Measurements from ENCODE around the gene DCT.
"Not testable (repeated sequence)": the region's sequence is repeated elsewhere in the genome, so short reads cannot be mapped to it uniquely, and the experiment has no call there.

DCT gene

GRCh38 chr13:94479616-94480015, at the start of gene DCT:
TSS of gene DCT (minus strand) at chr13:94479682. CDS start at chr13:94479255, 427 bp downstream.
- peak; percentile 90 to 95 for DNase-seq

DNA sequence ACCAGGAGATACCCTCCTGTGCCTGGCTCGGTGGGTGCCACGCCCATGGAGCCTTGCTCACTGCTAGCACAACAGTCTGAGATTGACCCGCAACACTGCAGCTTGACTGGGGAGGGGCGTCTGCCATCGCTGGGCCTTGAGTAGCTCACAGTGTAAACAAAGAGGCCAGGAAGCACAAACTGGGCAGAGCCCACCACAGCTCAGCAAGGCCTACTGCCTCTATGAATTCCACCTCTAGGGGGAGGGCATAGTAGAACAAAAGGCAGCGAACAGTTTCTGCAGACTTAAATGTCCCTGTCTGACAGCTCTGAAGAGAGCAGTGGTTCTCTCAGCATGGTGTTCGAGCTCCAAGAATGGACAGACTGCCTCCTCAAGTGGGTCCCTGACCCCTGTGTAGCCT, 47.5 kb upstream of the DCT start:
- DNase-seq, result not testable (repeated sequence)

GRCh38 chr13:94525781-94526180, 46.3 kb upstream of the DCT start:
- no peak for DNase-seq

GRCh38 chr13:94524407-94524806, 44.9 kb upstream of the DCT start:
- no peak for DNase-seq

DNA sequence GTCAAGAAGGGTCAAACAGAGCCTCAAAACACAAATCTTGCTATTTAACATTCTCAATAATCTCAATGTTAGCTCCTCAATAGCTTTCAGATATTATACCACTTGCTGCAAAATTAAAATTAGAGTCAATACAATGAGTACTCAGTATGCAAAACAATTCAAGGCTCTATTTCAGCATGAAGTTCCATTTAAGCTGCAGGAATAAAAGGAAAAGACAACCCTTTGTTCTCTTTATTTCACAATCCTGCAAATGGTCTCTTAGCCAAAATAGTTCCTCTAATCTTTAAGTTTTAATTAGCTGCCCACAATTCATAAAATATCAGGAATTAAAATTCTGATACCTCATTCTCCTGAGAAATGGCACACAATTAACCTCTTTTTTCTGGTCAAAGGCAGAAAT, 40.5 kb upstream of the DCT start:
- no peak for DNase-seq

DNA sequence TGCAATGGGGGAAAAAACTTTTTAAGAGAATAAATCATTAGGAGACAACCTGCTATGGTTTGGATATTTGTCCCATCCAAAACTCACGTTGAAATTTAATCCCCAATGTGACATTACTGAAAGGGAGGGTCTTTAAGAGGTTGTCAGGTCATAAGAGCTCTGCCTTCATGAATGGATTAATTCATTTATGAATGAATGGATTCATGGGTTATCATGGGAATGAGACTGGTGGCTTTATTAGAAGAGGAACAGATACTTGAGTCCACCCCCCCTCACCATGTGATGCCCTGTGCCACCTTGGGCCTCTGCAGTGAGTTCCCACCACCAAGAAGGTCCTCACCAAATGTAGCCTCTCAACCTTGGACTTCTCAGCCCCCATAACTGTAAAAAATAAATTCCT, 37.0 kb upstream of the DCT start:
- no peak for DNase-seq

- no peak for DNase-seq
Observed at GRCh38 chr13:94515911-94516310, 36.4 kb upstream of the DCT start.

GRCh38 chr13:94515374-94515773, 35.9 kb upstream of the DCT start:
- no peak for DNase-seq

DNA sequence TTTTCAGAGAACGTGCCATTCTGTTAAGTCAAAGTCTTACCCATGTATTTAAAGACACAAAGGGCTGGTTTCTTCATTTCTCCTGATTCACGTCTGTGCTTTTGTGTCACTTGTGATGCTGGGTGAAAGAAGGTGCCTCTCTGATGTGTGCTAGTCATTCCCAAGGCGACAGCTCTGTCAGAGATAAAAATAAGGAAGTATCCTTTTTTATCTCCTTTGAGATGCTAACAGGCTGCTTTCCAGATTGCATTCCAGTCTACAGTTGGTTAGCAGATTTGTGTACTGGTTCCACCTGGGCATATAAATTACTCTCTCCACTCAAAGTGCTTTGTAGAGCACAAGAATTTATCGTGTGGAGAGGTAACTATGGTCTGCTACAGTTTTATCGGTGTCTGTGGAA, 33.5 kb upstream of the DCT start:
- DNase-seq, result no peak

DNA sequence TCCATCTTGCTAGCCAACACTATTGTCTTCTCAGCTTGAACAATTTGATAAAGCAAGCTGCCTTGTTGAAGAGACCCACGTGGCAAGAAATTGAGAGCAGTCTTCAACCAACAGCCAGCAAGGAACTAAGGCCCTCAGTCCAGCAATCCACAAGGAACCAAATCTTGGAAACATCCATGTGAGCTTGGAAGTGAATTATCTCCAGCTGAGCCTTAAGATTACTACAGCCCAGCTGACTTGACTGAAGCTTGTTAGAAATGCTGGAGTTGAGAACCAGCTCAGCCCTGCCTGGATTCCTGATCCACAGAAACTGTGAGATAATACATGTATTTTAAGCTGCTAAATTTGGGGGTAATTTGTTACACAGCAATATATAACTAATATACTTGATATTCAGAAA, 26.2 kb upstream of the DCT start:
- no peak for DNase-seq

DNA sequence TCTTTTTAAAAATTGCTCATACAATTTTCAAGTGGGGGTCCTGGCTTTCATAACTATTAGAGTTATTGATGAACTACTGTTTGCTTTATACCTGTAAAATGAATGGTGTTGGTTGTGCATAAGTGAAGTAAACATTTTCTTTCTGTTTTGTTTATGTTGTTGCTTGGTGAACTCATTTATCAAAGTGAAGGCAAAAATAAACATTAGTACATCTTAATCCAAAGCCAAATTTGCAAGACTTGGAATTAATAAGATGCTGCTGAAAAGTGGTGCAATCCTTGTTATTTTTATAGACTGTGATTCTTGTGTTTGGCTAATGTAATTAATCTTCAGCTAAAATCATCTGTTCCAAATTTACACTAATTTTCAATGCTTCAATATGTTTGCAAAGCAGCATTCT, 24.4 kb upstream of the DCT start:
- no peak for DNase-seq

GRCh38 chr13:94498831-94499230, 19.3 kb upstream of the DCT start:
- not testable (repeated sequence) for DNase-seq

DNA sequence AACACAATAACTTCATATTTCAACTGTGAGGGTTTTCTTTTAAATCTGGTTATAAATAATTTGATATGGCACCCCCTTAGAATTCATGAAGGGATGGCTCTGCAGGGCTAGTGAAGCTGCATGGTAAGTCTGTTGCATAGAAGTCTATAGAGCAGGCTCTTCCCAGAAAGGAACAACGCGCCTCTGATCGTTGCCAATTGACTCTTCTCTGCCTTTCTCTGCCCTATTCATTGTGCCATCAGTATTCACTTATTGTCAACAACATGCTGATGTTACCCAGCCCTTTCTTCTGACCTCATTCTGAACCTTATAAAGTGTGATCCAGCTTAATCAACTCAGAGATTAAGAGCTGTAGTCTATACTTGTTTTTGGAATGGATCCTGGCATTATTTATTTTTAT, 16.3 kb upstream of the DCT start:
- no peak for DNase-seq

DNA sequence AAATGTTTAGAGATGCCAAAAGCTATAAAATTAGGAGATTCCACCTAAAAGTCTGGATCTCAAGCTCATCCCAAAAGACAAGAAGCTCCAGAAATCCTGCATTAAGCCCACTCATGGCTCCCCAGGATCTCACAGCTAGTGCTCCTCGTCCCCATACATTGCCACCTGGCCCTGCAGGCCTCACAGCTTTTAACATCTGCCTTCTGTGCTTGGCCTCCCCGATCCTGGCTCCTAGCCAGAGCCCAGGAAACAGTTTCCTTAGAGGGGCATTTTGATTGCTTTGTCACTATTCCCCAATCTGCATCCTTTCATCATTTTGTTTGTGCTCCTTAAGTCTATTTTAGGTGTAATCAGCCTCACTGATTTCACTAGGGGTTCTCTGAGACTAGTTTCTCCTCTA, 14.5 kb upstream of the DCT start:
- peak; percentile 74 to 90 for DNase-seq

DNA sequence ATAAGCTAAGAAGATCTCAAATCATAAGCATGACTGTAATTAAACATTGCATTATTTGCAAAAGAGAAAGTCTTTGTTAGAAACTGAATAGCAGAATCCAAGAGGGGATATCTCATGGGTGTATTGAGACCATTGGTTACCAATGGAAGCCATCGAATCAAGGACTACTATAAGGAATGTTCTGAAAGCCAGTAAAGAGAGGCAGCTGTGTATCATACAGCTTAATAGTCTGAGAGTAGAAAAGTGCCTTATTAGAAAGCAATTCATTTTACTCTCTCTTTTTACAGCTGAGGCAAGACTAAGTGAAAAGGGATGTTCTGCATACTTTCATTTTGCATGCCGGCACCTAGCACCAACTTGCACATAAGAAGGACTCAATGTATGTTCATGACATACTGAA, 7.6 kb upstream of the DCT start:
- DNase-seq, result no peak

- DNase-seq, result no peak
Observed at GRCh38 chr13:94483970-94484369, 4.5 kb upstream of the DCT start.

DNA sequence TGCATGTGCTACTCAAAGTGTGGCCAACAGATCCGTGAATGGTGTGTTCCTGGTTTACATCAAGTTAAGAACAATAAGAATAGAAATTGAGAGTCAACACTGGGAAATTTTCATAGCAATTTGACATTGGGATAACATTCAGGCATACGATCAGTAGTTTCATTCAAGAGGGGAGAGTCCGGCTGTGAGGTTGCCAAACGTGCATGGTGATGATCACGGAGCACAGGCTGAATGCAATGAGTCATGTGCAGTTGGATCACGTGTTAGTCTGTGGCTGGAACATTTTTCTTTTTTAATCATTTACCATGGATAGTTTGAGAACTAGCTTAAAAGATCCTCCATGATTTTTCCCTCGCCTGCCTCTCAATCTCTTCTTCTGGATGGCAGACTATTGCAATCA, 2.5 kb upstream of the DCT start:
- no peak for DNase-seq

GRCh38 chr13:94480672-94481145, 1.2 kb upstream of the DCT start:
- DNase-seq, result peak; percentile 93 to 97

DNA sequence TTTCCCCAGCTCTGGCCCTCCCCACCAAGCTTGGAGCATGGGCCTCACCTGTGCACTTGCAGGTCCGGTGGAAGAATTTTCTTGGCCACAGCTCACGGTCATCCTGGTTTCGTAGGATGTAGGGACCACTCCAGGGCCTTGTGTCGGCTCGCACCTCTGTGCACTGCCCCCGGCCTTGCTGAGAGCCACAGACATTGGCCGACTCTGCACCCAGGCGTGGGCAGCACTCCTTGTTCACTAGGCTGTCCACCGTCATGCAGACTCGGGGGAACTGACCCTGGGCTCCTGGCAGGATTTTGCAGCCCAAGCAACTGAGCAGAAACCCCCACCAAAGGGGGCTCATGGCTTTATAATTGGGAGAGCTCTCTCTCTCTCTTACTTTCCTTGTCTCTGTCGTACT, 569 bp downstream of the DCT start:
- DNase-seq, result no peak

DNA sequence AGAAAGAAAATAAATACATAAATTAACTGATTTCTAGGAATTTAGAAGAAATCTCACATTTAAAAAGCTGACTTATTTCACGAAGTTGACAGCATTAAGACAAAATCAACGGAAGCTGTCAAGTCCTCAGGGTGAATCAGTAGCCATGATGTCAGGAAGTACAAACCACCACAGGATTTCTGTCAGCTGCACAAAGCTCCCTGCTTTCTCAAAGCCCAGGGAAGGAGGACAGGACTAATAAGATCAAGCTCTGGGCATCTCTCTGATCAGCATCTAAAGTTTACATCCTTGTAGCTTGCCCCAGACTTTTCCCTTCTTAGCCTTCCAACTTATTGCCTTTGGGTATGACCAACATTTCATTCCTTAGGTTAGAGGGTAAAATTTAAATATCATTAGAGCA, 9.4 kb downstream of the DCT start:
- DNase-seq, result no peak

GRCh38 chr13:94464771-94465170, 14.7 kb downstream of the DCT start:
- no peak for DNase-seq

GRCh38 chr13:94462670-94463069, 16.8 kb downstream of the DCT start:
- DNase-seq, result no peak

GRCh38 chr13:94459116-94459515, 20.4 kb downstream of the DCT start:
- no peak for DNase-seq

DNA sequence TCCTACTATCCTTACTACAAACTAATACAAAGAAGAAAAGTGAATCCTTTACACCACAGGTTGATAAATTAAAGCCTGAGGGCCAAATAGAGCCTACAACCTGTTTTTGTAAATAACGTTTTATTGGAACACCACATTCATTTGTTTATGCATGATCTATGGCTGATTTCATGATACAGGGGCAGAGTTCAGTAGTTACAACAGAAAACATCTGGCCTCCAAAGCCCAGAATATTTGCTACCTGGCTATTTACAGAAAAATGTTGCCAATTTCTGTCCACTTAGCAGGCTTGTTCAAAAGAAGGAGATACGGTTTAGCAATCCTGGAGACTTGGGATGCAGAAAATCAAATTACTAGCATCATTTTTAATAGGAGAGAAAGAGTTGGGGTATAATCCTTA, 24.1 kb downstream of the DCT start:
- DNase-seq, result no peak

- DNase-seq, result no peak
Observed at GRCh38 chr13:94454906-94455305, 24.6 kb downstream of the DCT start.

- no peak for DNase-seq
Observed at GRCh38 chr13:94454334-94454733, 25.1 kb downstream of the DCT start.
